ENCODE data around the gene RCC2.
"Not testable (repeated sequence)": the region's sequence is repeated elsewhere in the genome, so short reads cannot be mapped to it uniquely, and the experiment has no call there.

DNA sequence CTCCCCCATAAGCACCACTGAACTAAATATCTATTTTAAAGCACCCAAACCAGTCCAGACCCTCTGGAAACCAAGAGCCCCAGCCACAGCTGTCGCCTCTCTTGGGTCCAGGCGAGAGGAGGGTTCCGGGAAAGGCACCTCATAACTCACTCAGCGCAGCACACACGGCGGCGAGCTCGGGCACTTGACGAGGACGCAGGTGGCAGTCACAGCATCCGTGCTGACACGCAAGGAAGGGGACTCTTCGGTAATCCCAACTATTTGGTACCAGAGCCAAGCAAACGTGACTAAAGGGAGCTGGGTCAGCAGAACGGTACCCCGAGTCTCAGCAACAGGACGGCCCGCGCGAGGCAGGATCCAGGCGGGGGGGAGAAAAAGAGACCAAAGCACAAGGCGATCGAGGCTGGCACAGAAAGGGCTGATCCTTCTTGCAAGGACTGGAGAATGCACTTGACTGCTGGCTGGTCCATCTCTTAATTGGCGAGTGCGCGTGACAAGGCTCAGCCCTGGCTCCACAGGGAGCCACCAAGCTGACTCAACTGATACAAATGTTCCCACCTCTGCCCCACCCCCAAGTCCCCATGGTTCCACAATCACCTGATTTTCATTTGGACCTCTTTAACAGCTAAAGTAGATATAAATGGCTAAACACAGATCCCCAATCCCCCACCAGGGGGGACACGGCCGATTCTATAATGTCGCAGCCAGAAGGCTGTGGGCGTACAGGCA, 31.5 kb downstream of the RCC2 start:
- TF ChIP-seq CTCF, POLR2A (IDR thresholded peaks at IDR 0.05): not testable (repeated sequence)

Data from lower leg skin (tissue), 3 donors.